Subcutaneous adipose tissue (tissue), 4 donors: ENCODE data around the gene DYNC2LI1. TPM values are rescaled to one million over a fixed set of nuclear protein-coding genes. Genes with fewer than 3 reads are reported as not detected.

Source experiments
- CTCF ChIP-seq: fragments of 450-650 bp; IDR thresholded peaks from one replicate; pipeline ENCODE4 v1.5.1; 2016; ENCODE audit warnings: low read depth, mild to moderate bottlenecking, control low read depth, antibody characterized with exemption, moderate library complexity
- total RNA-seq, 4 donors: library from RNA; depleted of rRNA; stranded (reverse); fragments of >200 nt; gene quantifications; one replicate each; pipeline ENCODE4 v1.1.0, GENCODE V29; 2016

DYNC2LI1 gene
- total RNA-seq, 4 donors from 2014 or later, result 32.0 to 41.4 (median 34.5) TPM

GRCh38 chr2:43845181-43845580 is 71.3 kb downstream of the DYNC2LI1 start:
- no peak for TF ChIP-seq CTCF

GRCh38 chr2:43846140-43846793 is 72.4 kb downstream of the DYNC2LI1 start:
- no peak for TF ChIP-seq CTCF

GRCh38 chr2:43848214-43848613 is 74.4 kb downstream of the DYNC2LI1 start:
- TF ChIP-seq CTCF, result no peak

DNA sequence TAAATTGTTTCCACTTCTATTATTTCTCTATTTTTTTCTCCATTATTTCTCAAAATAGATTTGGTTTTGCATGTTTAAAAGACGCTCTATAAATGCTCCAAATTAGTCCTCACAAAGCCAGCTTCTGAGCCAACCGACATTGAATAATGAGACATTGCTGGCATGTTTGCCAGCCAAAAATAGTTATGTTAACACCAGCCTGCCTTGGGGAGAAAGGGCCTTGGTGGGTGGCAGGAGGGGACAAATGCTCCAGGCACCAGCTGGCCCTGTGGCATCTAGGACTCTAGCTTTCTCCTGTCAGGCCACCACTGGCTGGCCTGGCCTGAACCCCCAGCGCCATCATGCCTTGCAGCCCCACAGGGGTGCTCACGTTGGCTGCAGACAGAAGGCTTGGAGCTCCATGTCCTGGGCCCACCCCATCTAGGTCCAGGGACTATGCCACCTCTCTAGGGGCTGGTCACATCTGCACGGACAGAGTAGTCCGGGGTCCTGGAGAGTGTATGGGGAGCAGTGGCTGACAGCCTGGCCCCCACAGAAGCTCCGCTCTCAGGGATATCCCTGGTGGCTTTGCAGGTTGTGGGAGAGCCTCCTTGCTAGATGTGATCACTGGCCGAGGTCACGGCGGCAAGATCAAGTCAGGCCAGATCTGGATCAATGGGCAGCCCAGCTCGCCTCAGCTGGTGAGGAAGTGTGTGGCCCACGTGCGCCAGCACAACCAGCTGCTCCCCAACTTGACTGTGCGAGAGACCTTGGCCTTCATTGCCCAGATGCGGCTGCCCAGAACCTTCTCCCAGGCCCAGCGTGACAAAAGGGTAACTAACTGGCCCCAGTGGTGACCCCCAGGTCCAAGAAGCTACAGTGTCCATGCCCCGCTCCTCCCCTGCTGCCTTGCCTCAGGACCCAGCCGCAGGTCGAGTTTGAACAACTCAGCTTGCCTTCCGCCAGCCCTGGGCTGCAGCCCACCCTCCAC is 77.5 kb downstream of the DYNC2LI1 start:
- no peak for TF ChIP-seq CTCF

- no peak for TF ChIP-seq CTCF
Observed at GRCh38 chr2:43852196-43852730, 78.4 kb downstream of the DYNC2LI1 start.

DNA sequence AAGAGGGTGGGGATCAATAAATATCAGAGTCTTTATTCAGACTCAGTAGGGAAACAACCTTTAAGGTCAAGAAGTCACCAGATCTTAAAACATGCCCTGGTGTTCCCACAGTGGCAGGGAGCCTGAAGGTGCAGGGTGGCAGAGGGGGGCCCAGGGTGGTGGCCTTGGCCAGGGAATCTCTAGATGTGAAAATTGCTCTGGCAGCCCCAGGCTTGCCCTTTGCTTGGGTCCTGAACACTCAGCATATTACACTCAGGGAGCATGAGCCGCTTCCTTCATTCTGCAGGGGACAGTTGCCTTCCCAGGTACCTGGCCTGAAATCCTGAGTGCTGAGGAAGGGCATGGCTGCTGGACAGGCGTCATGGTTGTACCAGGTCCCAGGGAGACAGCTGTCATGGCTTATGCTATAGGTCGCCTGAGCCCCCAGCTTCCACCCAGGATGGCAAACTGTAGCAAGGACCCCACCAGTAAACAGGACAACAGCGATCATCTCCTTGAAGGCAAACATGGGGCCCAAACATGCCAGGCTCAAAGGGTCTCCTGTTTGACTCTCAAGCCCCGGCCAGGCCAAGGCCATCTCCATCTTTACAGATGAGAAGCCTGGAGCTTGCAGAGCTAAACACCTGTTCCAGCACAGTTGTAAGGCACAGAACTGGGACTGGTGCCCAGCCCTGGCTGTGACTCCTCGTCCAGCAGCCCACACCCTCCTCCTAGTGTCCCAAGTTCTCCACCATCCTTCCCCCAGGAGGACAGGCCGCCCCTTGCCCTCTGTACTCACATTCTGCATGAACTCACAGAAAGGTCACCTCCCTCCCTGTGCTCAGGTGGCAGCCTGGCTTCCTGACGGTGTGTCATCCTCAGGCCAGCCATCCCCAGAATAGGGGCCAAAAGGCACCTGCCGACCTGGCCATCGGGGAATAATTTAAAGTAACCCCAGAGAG is 79.6 kb downstream of the DYNC2LI1 start:
- TF ChIP-seq CTCF, result no peak
